Mucosa of rectum (tissue), 2 donors: ENCODE results near the gene SMARCD2.

ENCODE experiments used
- H3K27ac ChIP-seq, 2 donors: one replicate each; pipeline ENCODE4 v1.7.0; 2013; ENCODE audit warnings: inconsistent platforms in 2 of 2, low read depth in 2 of 2, low read length in 2 of 2
- H3K27me3 ChIP-seq, 2 donors: one replicate each; pipeline ENCODE4 v1.7.0; 2013; ENCODE audit warnings: low read length in 2 of 2; ENCODE audit not compliant: control insufficient read depth in 2 of 2, insufficient read depth in 2 of 2
- H3K36me3 ChIP-seq, 2 donors: one replicate each; pipeline ENCODE4 v1.7.0; 2013; ENCODE audit warnings: low read length in 2 of 2; ENCODE audit not compliant: control insufficient read depth in 2 of 2, insufficient read depth in 2 of 2
- H3K4me1 ChIP-seq, 2 donors: one replicate each; pipeline ENCODE4 v1.7.0; 2013; ENCODE audit warnings: low read length in 2 of 2, mild to moderate bottlenecking in 1 of 2; ENCODE audit not compliant: control insufficient read depth in 2 of 2, insufficient read depth in 2 of 2
- H3K4me3 ChIP-seq, 2 donors: one replicate each; pipeline ENCODE4 v1.7.0; 2013; ENCODE audit warnings: low read length in 2 of 2
- H3K9ac ChIP-seq, 2 donors: one replicate each; pipeline ENCODE4 v1.7.0; 2013; ENCODE audit warnings: low read length in 2 of 2, low read depth in 1 of 2, mild to moderate bottlenecking in 1 of 2
- H3K9me3 ChIP-seq, 2 donors: one replicate each; pipeline ENCODE4 v1.7.0; 2013; ENCODE audit warnings: low read length in 2 of 2; ENCODE audit not compliant: control insufficient read depth in 2 of 2
- donor health status: healthy.
- donor health status: Normal muscosa, but diverticular disease.

SMARCD2 gene

DNA sequence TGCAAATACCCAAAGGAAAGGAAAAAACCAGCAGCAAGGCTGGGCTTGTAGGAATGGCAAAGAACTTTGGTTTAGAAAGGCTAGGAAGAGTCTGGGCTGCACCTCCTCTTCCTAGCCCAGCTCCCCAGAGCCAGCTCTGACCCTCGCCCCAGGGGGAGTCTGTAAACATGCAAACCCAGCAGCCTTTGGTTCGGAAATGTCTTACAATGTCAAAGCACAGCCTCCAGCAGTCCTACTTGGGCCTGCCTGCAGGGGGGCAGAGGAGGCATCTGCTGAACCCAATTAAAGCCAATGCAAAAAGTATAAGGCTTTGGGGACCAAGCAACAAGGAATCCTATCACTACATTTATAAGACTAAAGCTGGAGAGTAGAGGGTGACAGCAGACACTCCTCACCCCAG, 10.0 kb downstream of the SMARCD2 start:
- Histone ChIP-seq H3K27me3 (no peaks in the 10 kb centered on the region), H3K27ac (no peak overlapping the region), H3K9me3 (no peaks in the 10 kb centered on the region), H3K36me3 (peaks cover 70 to 78% of the 10 kb centered on the region in 2 donors), H3K9ac (no peak overlapping the region), H3K4me1 (peaks cover 9 to 14% of the 10 kb centered on the region in 2 donors), H3K4me3 (no peak overlapping the region)

- Histone ChIP-seq H3K36me3 (peaks cover 67 to 77% of the 10 kb centered on the region in 2 donors), H3K27ac (no peak overlapping the region), H3K9ac (no peak overlapping the region), H3K4me1 (peaks cover 9 to 15% of the 10 kb centered on the region in 2 donors), H3K27me3 (no peaks in the 10 kb centered on the region), H3K4me3 (no peak overlapping the region), H3K9me3 (no peaks in the 10 kb centered on the region)
Observed at GRCh38 chr17:63832014-63832413, 10.5 kb downstream of the SMARCD2 start.

GRCh38 chr17:63831505-63831904, 11.0 kb downstream of the SMARCD2 start:
- H3K36me3 ChIP-seq: peaks cover 62 to 72% of the 10 kb centered on the region in 2 donors
- H3K9ac ChIP-seq: no peak overlapping the region
- peaks cover 10 to 15% of the 10 kb centered on the region in 2 donors for H3K4me1 ChIP-seq
- no peaks in the 10 kb centered on the region for H3K27me3 ChIP-seq
- no peak overlapping the region for H3K27ac ChIP-seq
- no peaks in the 10 kb centered on the region for H3K9me3 ChIP-seq
- H3K4me3 ChIP-seq: no peak overlapping the region

DNA sequence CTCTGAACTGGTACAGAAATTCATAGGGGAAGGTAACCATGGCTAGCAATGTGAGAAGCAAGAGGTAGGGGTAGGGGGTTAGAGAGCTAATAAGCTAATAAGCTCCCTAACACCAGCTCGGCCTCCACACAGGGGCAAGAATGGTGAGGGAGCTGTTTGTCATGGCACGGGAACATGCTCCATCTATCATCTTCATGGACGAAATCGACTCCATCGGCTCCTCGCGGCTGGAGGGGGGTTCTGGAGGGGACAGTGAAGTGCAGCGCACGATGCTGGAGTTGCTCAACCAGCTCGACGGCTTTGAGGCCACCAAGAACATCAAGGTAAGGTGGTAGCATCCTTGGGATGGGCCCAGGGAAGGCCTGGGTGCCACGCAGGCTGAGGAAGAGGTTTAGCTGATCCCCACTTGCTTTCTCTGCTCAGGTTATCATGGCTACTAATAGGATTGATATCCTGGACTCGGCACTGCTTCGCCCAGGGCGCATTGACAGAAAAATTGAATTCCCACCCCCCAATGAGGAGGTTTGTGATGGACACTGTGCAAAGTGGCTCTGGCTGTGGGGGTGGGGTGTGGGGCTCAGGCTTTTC, 11.5 kb downstream of the SMARCD2 start:
- H3K9me3 ChIP-seq: no peaks in the 10 kb centered on the region
- H3K9ac ChIP-seq: no peak overlapping the region
- H3K4me1 ChIP-seq: peaks cover 15 to 20% of the 10 kb centered on the region in 2 donors
- H3K27ac ChIP-seq: no peak overlapping the region
- H3K36me3 ChIP-seq: peaks cover 62 to 68% of the 10 kb centered on the region in 2 donors
- no peaks in the 10 kb centered on the region for H3K27me3 ChIP-seq
- H3K4me3 ChIP-seq: no peak overlapping the region

DNA sequence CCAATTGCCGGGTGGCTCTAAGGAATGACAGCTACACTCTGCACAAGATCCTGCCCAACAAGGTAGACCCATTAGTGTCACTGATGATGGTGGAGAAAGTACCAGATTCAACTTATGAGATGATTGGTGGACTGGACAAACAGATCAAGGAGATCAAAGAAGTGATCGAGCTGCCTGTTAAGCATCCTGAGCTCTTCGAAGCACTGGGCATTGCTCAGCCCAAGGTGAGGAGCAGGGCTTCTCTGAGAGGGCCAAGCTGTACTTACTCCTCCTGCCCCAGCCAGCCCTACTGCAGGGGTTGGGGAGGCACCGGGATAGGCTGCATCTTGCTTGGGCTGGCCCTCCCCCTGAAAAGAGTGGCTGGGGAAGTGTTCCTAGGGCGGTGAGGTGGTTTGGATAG, 12.2 kb downstream of the SMARCD2 start:
- Histone ChIP-seq H3K36me3 (peaks cover 58 to 69% of the 10 kb centered on the region in 2 donors), H3K27ac (no peak overlapping the region), H3K4me1 (peaks cover 18 to 25% of the 10 kb centered on the region in 2 donors)

GRCh38 chr17:63828936-63829335, 13.5 kb downstream of the SMARCD2 start:
- H3K27ac ChIP-seq: no peak overlapping the region
- no peaks in the 10 kb centered on the region for H3K9me3 ChIP-seq
- no peak overlapping the region for H3K4me3 ChIP-seq
- peaks cover 61 to 69% of the 10 kb centered on the region in 2 donors for H3K36me3 ChIP-seq
- H3K4me1 ChIP-seq: peaks cover 18 to 22% of the 10 kb centered on the region in 2 donors
- no peaks in the 10 kb centered on the region for H3K27me3 ChIP-seq
- no peak overlapping the region for H3K9ac ChIP-seq

More for the DNA sequence above, 12.2 kb downstream of the SMARCD2 start:
- no peaks in the 10 kb centered on the region for H3K27me3 ChIP-seq
- H3K9ac ChIP-seq: no peak overlapping the region
- H3K9me3 ChIP-seq: no peaks in the 10 kb centered on the region
- H3K4me3 ChIP-seq: no peak overlapping the region

GRCh38 chr17:63827801-63828221, 14.7 kb downstream of the SMARCD2 start:
- H3K36me3 ChIP-seq: peaks cover 57 to 67% of the 10 kb centered on the region in 2 donors
- peaks cover 18 to 22% of the 10 kb centered on the region in 2 donors for H3K4me1 ChIP-seq
- H3K27me3 ChIP-seq: no peaks in the 10 kb centered on the region

DNA sequence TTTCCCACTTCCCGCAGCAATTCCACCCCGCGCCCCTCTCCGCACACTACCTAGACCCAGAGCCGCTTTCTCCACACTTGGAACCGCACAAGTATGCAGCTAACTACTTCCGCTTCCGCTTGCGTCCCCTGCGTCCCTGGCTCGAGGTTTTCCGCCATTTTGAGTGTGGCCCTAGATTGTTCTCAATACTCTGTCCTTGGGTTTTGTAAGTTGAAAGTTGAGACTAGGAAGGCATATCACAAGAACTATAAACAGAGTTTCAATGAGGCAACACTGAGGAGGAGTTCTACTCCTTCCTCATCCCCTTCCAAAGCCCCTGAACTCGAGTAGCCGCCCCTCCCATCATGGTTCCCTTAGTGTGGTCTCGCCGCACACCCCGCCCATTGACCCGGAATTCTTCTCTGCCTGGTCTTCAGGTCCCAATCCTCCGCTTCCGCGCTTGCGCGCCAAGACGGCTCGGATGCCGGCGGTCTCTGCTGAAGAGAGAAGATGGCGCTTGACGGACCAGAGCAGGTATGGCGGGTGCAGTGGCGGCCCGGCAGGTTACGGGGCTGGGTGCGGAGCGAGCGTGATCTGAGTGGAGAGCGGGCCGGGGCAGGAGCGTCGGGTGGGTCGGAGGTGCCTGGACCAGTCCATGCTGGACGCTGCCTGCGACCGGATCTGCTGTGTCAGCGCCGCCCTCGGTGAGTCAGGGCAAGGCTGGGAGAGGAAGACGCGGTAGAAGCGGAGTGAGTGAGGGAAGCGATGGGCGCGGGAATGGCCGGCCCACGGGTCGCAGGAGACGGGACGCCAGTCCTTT, 15.3 kb downstream of the SMARCD2 start, which contains the start of the genes FTSJ3 and PSMC5:
FTSJ3 (minus strand) TSS at position 662 of the 799 bp plus-strand sequence. CDS start 761 bp downstream, outside the sequence.
PSMC5 (plus strand) TSS at position 430 of the 799 bp plus-strand sequence; CDS start at position 490, 60 bp downstream.
- H3K27me3 ChIP-seq: no peaks in the 10 kb centered on the region
- H3K36me3 ChIP-seq: peaks cover 56 to 64% of the 10 kb centered on the region in 2 donors
- H3K4me1 ChIP-seq: peaks cover 18 to 22% of the 10 kb centered on the region in 2 donors
- no peaks in the 10 kb centered on the region for H3K9me3 ChIP-seq
- peak within 1 kb of the TSS; percentile 91 to 98 for H3K4me3 ChIP-seq
- peak within 1 kb of the TSS; percentile 88 to 92 for H3K27ac ChIP-seq
- H3K9ac ChIP-seq: peak within 1 kb of the TSS; percentile 82 to 90

More at GRCh38 chr17:63827801-63828221, 14.7 kb downstream of the SMARCD2 start:
- Histone ChIP-seq H3K9me3 (no peaks in the 10 kb centered on the region), H3K9ac (peak overlapping the region; percentile 82 to 90), H3K4me3 (peak overlapping the region; percentile 91 to 98), H3K27ac (peak overlapping the region; percentile 88 to 92)

- no peaks in the 10 kb centered on the region for H3K9me3 ChIP-seq
- peaks cover 18 to 22% of the 10 kb centered on the region in 2 donors for H3K4me1 ChIP-seq
- peaks cover 57 to 65% of the 10 kb centered on the region in 2 donors for H3K36me3 ChIP-seq
- peak overlapping the region; percentile 91 to 98 for H3K4me3 ChIP-seq
- peak overlapping the region; percentile 82 to 90 for H3K9ac ChIP-seq
- H3K27me3 ChIP-seq: no peaks in the 10 kb centered on the region
- H3K27ac ChIP-seq: peak overlapping the region; percentile 88 to 92
Observed at GRCh38 chr17:63826468-63827001, 15.9 kb downstream of the SMARCD2 start.

GRCh38 chr17:63824362-63824761, 18.1 kb downstream of the SMARCD2 start:
- Histone ChIP-seq H3K4me3 (no peak overlapping the region), H3K9ac (no peak overlapping the region), H3K9me3 (no peaks in the 10 kb centered on the region), H3K27me3 (no peaks in the 10 kb centered on the region), H3K4me1 (peaks cover 21 to 24% of the 10 kb centered on the region in 2 donors), H3K27ac (no peak overlapping the region), H3K36me3 (peaks cover 52 to 63% of the 10 kb centered on the region in 2 donors)
